OCI-LY1 (cell line): ENCODE results near the gene NOXO1.

ENCODE experiments used
- H2AFZ ChIP-seq: fragments of 200-600 bp; sonication (generic), shearing (Covaris generic); 2 replicates; pipeline ENCODE4 v1.6.0; 2014; ENCODE audit warnings: antibody characterized with exemption, mild to moderate bottlenecking, low read length
- H3F3A ChIP-seq: fragments of 200-600 bp; sonication (generic), shearing (Covaris generic); 2 replicates; pipeline ENCODE4 v1.6.0; 2014; ENCODE audit warnings: mild to moderate bottlenecking, antibody characterized with exemption, low read length, moderate library complexity; ENCODE audit not compliant: insufficient read depth
- H3K27ac ChIP-seq: fragments of 200-600 bp; sonication (generic); 2 replicates; pipeline ENCODE4 v1.5.1; 2014; ENCODE audit warnings: low read length, mixed run types, mild to moderate bottlenecking, low read depth; ENCODE audit not compliant: poor library complexity, severe bottlenecking
- H3K27me3 ChIP-seq: fragments of 200-600 bp; sonication (generic); 2 replicates; pipeline ENCODE4 v1.6.0; 2014; ENCODE audit warnings: antibody characterized with exemption, mild to moderate bottlenecking, low read length, moderate library complexity; ENCODE audit not compliant: insufficient read depth
- H3K36me3 ChIP-seq: fragments of 200-600 bp; sonication (generic); 2 replicates; pipeline ENCODE4 v1.6.1; 2014; ENCODE audit warnings: mild to moderate bottlenecking, antibody characterized with exemption, low read length, moderate library complexity, mixed read lengths; ENCODE audit not compliant: insufficient read depth
- H3K4me1 ChIP-seq: fragments of 200-600 bp; sonication (generic); 2 replicates; pipeline ENCODE4 v1.5.1; 2014; ENCODE audit warnings: mild to moderate bottlenecking, low read length, moderate library complexity; ENCODE audit not compliant: insufficient read depth, severe bottlenecking
- H3K4me2 ChIP-seq: fragments of 200-600 bp; sonication (generic), shearing (Covaris generic); 2 replicates; pipeline ENCODE4 v1.6.1; 2014; ENCODE audit warnings: low read length
- H3K4me3 ChIP-seq: fragments of 200-600 bp; sonication (generic); 2 replicates; pipeline ENCODE4 v1.5.1; 2014; ENCODE audit warnings: low read length, low read depth, mild to moderate bottlenecking, mixed read lengths; ENCODE audit not compliant: poor library complexity, severe bottlenecking
- H3K79me2 ChIP-seq: fragments of 200-600 bp; shearing (Covaris generic); 2 replicates; pipeline ENCODE4 v1.6.1; 2016; ENCODE audit warnings: mixed run types, low read length, mixed read lengths; ENCODE audit not compliant: insufficient read depth
- H3K9ac ChIP-seq: fragments of 200-600 bp; sonication (generic), shearing (Covaris generic); 2 replicates; pipeline ENCODE4 v1.6.1; 2014; ENCODE audit warnings: mild to moderate bottlenecking, low read length, mixed read lengths
- H3K9me2 ChIP-seq: fragments of 200-600 bp; sonication (generic), shearing (Covaris generic); 2 replicates; pipeline ENCODE4 v1.6.1; 2014; ENCODE audit warnings: low read depth, mild to moderate bottlenecking, low read length, mixed read lengths
- H3K9me3 ChIP-seq: fragments of 200-600 bp; shearing (Covaris generic); 2 replicates; pipeline ENCODE4 v1.6.1; 2014; ENCODE audit warnings: low read length, mixed read lengths
- H4K20me1 ChIP-seq: fragments of 200-600 bp; sonication (generic), shearing (Covaris generic); 2 replicates; pipeline ENCODE4 v1.6.0; 2016; ENCODE audit warnings: mild to moderate bottlenecking, low read length; ENCODE audit not compliant: insufficient read depth
- CTCF ChIP-seq: fragments of 200-600 bp; sonication (generic), shearing (Covaris generic); IDR thresholded peaks from 2 replicates; pipeline ENCODE4 v1.5.1; 2017; ENCODE audit warnings: mild to moderate bottlenecking, antibody characterized with exemption, low read length, moderate library complexity, mixed read lengths
- EZH2 ChIP-seq: fragments of 200-600 bp; sonication (generic), shearing (Covaris generic); IDR thresholded peaks from 2 replicates; pipeline ENCODE4 v1.8.0; 2017; ENCODE audit warnings: borderline replicate concordance, mixed run types, mild to moderate bottlenecking, antibody characterized with exemption, low read length, moderate library complexity, mixed read lengths

The NOXO1 gene

GRCh38 chr16:2003231-2003826 is 22.1 kb upstream of the NOXO1 start:
- Histone ChIP-seq H3K4me2 (no peak overlapping the region), H4K20me1 (no peaks in the 10 kb centered on the region), H3K27ac (no peak overlapping the region), H3K4me1 (peaks cover 38% of the 10 kb centered on the region), H3K9me3 (no peaks in the 10 kb centered on the region), H3K36me3 (peaks cover 60% of the 10 kb centered on the region), H3F3A (no peaks in the 10 kb centered on the region), H3K4me3 (no peak overlapping the region), H3K9me2 (no peaks in the 10 kb centered on the region), H3K9ac (no peak overlapping the region), H2AFZ (no peak overlapping the region), H3K79me2 (peaks cover 4% of the 10 kb centered on the region), H3K27me3 (no peaks in the 10 kb centered on the region)
- TF ChIP-seq CTCF (no peak), EZH2 (no peak)

- no peaks in the 10 kb centered on the region for H3K27me3 ChIP-seq
- H3K27ac ChIP-seq = no peak overlapping the region
- H3K4me3 ChIP-seq = no peak overlapping the region
- no peaks in the 10 kb centered on the region for H3K79me2 ChIP-seq
- no peaks in the 10 kb centered on the region for H4K20me1 ChIP-seq
- peaks cover 67% of the 10 kb centered on the region for H3K36me3 ChIP-seq
- no peak overlapping the region for H3K9ac ChIP-seq
- H3F3A ChIP-seq = no peaks in the 10 kb centered on the region
- H3K4me2 ChIP-seq = no peak overlapping the region
- H3K9me3 ChIP-seq = no peaks in the 10 kb centered on the region
- TF ChIP-seq EZH2 (no peak), CTCF (no peak)
- H3K4me1 ChIP-seq = peaks cover 31% of the 10 kb centered on the region
- H3K9me2 ChIP-seq = no peaks in the 10 kb centered on the region
- H2AFZ ChIP-seq = no peak overlapping the region
Measured at GRCh38 chr16:2002406-2003230, 21.3 kb upstream of the NOXO1 start.

GRCh38 chr16:2001456-2002355 is 20.4 kb upstream of the NOXO1 start:
- Histone ChIP-seq H3K79me2 (no peaks in the 10 kb centered on the region), H3K9me3 (no peaks in the 10 kb centered on the region), H3K36me3 (peaks cover 75% of the 10 kb centered on the region), H3K27me3 (no peaks in the 10 kb centered on the region), H3K4me2 (no peak overlapping the region), H3F3A (no peaks in the 10 kb centered on the region), H3K4me3 (no peak overlapping the region), H3K9ac (no peak overlapping the region), H3K27ac (no peak overlapping the region), H3K4me1 (peaks cover 22% of the 10 kb centered on the region), H4K20me1 (no peaks in the 10 kb centered on the region), H3K9me2 (no peaks in the 10 kb centered on the region), H2AFZ (no peak overlapping the region)
- TF ChIP-seq EZH2 = no peak
- no peak for TF ChIP-seq CTCF
